Superior temporal gyrus (tissue), 1 donor: ENCODE results near the gene C7orf25.

Experiments used
- DNase-seq: peaks from one replicate; pipeline ENCODE4 v3.0.0-alpha.2; 2016; ENCODE audit errors: extremely low spot score

C7orf25 gene

DNA sequence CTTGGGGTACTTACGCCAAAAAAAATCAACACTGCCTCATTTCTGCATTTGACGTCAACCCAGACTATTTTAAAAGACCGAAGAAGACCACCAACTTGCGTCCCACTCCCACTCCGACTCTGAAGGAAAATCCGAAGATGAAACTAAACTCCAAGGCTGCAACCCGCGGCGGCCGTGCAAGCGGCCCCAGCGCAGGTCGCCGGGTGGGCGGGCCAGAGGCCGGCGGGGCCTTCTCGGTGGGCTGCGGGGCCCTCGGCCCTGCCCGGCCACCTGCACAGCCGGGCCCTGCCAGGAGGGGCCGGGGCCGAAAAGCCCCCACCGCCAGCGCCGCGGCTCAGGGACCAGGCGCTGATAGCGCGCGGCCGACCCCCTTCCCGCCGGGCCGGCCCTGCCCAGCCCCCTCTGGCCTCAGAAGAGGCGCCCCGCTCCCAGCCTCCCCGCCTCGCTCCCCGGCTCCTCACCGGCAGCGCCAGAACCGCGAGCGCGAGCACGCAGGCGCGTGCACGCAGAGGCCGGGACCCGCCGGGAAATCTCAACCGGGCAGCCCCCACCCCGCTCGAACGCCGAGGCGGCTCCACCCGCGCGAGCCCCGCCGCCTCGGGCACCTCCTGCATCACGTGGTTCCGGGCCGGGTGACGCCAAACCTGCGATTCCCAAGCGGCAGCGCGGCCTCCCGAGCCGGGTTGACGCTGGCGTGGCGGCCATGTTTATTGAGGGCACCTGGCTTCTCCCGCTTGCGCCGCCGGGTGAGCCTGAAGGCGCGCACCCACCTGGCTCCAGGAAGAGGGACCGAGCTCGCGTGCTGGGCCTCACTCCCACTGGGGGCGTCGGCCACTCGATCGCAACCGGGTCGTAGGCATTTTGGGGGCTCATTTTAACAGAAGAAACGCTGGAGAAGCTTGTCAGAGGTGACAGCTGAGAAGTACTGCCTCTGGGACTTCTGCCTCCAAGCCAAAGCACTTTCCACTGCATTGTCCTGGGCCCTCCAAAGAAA lies at the start of gene C7orf25:
TSS of gene C7orf25 (minus strand) at position 617 of the 994 bp plus-strand sequence. CDS start 1,170 bp downstream, outside the sequence.
- DNase-seq = peak; percentile 97

DNA sequence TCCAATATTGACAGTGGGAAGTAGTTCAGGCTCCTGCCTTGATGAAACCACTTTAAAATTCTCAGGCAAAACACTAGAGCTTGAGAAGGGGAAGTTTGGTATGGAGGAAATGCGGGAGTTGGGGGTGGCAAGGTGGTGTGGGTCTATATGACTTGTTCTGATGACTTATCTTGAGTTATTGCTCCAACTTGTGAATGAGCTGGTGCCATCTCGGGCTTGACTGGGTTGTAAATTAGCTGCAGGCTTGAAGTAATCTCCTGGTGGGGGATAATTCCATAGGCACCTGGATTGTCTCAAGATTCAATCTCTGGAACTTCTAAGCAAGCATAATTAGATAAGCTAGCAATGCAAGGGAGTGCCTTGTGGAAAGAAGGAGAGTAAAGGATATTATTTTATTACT lies 49.3 kb upstream of the C7orf25 start:
- no peak for DNase-seq

DNA sequence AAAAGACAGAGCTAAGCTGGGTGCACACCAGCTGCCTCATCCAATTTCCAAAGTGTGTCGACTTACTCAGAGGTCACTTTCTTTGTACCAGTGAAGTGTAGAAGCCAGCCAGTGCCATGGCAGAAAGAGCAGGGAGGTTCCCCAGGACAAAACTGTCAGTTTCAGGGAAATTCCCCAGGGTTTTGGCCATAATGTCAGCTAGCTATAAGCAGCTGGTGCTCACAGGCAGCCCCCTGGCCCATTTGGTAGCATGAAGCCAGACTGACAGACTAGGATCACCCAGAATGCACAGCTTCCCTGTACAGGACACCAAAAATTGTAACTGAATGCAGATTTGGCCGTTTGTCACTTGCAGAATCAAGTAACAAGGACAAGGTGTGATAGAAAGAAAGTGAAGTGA lies 48.9 kb upstream of the C7orf25 start:
- DNase-seq = no peak

DNA sequence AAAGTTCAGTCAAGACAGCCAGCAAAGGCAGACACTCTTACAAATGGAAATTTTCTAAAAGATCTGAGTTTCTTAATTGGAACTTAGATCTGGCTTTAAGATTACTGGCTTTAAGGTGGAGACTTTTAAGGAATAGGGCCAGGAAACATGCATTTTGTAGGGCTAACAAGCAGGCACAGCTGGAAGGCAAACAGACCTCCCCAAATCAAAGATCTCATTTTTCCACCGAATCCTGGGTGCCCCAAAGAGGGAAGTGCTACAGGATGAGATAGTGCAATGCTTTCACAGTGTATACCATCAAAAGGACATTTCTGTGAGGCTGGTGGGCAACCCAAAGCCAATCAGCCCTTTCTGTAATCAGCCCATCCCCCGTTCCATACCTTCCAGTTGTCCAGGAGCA lies 47.7 kb upstream of the C7orf25 start:
- DNase-seq = no peak

DNA sequence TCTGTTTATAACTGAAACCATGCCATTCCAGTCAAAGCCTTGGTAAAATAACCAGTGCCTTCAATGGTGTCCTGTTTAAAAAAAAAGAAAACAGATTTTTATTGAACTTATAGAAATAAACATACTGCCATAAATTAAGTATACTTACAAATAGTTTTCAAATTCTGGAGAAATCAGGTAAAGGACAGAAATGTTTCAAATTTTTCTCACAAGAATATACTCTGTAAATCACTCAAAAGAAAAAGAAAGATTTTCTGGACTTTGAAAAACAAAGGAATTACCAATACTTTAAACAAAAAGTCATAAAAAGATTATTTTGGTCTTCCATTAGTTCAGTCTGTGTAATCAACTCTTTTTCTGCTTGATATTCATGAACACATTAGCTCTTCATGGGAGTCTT lies 44.2 kb upstream of the C7orf25 start:
- DNase-seq = no peak

DNA sequence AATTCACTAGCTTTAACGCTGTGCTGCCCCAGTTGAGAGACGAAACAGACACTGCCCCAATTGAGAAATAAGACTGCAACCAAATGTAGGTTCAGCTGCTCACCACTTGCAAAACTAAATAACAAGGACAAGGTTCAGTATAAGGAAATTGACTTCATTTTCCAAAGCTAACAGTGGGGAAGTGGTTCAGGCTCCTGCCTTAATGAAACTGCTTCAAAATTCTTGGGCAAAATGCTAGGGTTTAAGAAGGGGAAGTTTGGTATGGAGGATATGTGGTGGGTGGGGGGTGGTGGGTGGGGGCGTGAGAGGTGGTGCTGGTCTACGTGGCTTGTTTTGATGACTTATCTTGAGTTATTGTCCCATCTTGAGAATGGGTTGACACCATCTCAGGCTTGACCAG lies 42.1 kb upstream of the C7orf25 start:
- DNase-seq = no peak

DNA sequence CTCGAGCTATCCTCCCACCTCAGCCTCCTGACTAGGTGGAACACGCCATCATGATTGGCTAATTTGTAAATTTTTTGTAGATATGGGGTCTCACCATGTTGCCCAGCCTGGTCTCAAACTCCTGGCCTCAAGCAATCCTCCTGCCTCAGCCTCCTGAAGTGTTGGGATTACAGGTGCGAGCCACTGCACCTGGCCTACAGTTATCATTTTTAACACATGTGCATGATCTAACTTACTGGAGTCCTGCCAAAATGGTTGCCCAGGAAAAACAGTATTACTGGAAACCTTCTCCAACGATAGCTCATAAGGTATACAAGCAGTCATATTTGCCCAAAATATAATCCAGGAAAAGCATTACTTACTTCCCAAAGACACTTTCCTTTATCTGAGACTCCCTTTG lies 40.5 kb upstream of the C7orf25 start:
- DNase-seq = no peak

DNA sequence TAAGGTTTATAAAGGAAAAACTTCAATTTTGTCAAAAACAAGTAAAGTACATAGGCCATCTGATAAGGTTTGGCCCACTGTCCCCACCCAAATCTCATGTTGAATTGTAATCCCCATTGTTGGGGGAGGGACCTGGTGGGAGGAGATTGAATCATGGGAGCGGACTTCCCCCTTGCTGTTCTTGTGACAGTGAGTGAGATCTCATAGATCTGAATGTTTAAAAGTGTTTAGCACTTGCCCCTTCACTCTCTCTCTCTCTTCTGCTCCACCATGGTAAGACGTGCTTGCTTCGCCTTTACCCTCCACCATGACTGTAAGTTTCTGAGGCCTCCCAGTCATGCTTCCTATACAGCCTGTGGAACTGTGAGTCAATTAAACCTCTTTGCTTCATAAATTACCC lies 38.5 kb upstream of the C7orf25 start:
- DNase-seq = no peak

DNA sequence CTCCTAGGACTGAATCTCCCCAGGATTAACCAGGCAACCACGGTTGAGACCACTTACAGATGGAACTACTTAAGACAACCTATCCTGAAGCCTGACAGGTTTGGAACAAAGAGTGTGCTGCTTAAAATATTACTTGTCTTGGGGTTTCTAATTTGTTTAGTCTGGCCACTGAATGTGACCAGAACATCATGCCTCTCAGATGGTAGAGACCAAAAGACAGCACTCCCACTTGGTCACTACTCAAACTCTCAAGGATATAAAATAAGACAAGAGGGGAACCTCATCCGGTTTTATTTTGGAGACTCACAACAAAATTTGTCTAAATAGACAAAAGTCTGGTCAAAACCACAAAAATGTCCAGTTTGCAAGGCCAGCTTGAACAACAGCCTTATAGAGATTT lies 35.7 kb upstream of the C7orf25 start:
- no peak for DNase-seq

DNA sequence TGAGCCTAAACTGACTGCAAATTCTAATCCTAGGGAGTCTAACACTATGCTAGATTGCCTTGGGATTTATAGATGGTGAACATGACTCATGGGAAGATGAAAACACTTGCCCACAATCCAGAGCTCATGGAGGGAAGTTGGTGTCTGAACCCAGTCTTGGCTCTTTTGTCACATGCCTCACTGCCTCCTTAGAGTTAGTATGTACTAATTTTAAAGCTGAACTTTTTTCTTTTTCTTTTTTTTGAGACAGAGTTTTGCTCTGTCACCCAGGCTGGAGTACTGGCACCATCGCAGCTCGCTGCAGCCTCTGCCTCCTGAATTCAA lies 34.7 kb upstream of the C7orf25 start:
- no peak for DNase-seq

DNA sequence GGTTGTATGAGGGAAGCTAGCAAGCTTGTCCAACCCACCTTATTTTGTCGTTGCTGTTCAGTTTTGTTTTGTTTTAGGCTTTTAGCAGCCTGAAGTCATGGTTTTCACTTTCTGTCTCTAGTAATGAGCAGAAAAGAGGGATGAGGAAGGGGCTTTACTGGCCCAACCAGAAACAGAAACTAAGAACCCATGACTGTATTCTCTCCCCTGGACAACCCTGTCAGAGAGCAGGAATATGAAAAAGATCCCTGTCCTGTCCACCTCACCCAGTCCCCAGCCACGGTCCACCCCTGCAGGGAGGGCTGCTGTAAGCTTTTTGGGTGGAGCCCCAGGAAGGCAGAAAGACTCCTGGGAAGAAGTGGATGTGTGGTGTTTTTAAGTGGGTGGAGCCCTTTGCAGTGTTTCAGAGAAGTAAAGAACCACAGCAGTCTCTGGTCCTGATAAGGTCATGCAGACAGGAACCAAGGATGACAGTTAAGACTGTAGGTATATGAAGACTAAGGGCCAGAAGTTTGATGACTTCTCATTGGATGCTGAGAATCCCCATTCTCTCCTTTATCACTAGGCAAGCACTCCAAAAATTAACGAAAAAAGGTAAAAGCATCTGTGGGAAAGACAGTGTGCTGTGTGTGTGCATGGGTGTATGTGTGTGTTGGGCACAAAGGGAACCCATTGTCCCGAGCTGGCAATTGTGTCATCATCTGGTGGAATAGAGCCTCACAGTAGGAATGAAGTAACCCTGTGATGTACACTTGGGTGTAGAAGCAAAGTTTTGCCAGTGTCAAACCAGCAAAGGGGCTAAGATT lies 34.2 kb upstream of the C7orf25 start:
- peak; percentile 51 for DNase-seq

DNA sequence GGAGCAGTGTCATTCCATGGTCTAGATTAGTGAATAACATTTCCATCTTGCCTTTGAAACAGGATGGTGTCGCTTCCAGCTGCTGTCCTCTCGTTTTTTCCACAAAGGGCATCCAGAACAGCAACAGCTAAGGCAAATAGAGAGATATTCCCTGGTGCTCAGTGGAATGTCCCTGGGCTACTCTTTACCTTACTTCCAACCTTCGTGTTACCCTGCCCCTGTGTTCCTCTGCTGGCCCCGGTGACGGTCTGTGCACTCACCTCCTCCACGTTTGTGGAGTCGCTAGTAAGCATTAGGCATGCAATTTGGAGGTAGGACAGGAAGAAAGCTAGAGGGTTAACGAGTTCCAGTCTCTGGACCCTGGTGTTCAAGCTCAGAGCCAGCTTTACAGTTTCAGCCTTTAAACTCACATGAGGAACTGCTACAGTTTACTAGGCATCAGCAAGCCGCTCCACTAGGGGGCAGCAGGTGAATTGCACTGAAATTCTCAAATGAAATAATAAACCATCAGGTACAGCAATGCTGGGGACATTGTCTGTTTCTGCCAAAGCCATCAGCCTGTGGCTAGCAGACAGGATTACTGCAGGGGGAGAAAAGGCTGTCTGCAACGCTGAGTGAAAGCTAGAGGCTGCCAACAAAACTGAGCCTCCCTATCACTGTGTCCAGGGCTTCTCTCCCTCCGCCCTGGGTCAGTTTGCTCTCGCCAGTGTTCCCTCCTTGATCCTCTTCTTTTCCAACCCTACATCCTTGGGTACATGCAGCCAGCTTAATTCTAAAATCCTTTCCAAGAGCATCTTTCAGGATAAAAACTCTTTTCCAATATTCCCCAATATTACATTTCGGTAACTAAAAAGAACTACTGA lies 29.3 kb upstream of the C7orf25 start:
- DNase-seq = peak; percentile 93

DNA sequence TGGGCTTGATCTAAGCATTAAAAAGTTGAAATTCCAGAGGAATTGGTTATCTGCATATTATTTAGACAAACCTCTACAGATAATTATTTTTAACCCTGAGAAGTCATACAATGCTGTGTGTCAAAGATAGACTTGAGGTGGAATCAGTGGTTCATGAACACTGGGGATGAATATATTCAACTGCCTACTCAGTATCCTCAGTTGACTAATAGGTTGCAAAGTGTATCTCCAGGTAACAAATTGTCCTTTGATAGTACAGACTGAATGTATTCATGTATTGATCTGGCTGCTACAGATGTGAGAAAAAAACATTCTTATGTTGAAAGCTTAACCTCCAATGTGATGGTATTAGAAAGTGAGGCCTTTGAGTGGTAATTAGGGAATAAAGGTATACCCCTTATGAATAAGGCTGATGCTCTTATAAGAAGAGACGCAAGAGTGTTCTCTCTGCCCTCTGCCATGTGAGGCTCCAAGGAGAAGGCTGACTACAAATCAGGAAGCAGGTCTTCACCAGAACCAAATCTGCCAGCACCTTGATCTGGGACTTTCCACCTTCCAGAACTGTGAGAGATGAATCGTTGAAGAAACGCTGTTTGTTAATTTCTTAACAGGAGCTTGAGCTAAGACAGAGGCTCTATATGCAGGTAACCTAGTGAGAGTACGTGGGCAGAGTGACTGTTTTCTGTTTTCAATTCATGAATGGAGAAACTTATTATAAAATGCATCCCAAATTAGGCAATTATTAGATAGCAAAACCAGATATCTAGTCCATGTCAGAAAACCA lies 27.8 kb upstream of the C7orf25 start:
- no peak for DNase-seq

DNA sequence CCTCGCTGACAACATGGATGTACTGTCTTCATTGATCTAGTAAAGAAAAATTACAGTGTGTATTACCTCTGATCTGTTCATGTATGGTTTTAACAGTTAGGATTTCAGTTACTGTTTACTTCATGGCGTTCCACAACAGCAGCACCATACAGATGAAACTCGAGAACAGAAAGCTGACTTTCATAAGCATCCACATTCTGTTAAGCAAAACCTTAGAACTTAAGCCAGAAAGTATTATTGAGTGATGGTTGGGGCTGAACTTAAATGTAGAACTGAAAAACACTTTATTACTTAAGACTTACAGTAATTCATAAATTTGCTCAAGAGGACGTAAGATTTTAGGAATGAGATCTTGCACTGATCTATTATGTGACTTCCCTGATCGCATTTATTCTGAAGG lies 24.0 kb upstream of the C7orf25 start:
- no peak for DNase-seq

DNA sequence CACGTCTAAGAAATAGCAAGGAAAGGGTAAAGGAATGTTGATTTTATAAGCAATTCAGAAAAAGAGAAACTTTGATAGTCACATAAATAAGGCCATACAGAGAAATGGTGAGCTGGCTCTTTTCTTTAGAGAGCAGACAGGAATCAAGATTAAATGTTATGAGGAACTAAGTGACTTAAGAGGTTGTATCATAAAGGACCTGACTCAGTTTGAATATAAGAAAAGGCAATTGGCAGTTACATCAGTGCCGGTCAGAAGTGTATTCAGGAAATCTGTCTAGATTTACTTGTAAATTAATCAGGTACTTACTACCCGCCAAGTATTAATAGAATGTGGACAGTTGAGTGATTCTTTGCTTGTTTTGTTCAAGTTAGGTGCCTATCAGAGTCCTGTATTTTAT lies 22.4 kb upstream of the C7orf25 start:
- no peak for DNase-seq

DNA sequence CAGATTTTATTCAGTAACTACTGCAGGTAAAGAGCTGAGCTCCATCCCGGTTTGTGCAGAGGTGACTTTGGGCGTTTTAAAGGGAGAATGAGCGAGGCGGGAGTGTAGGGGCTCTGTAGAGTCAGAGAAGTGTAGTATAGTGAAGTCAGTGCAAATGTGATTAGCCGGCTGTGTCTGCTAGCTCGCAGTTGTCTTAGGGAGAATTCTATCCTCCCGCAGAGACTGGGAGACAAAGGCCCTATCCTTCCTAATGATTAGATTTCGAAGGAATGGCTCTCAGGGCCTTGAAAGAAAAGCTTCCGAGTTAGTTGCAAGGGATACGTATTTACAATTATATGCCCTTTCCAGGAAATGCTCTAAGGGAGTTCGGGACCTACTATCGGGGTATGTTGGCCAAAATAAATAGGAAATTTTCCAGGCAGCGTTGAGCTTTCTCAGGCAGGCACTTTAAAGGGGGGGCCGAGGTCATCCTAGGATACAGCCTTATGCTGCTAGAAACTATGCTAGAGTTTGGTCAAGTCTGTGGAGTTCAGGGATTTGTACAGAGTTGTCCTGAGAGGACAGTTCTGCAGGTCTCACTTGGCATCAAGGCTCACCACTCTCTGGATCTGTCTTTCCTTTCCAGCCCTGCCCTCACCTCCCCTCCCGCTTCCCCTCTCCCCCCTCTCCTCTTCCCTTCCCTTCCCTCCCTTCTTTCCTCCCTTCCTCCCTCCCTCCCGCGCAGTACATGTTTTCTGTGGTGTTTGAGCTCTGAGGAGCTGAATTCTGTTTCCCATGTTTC lies 21.1 kb upstream of the C7orf25 start:
- peak; percentile 48 for DNase-seq

DNA sequence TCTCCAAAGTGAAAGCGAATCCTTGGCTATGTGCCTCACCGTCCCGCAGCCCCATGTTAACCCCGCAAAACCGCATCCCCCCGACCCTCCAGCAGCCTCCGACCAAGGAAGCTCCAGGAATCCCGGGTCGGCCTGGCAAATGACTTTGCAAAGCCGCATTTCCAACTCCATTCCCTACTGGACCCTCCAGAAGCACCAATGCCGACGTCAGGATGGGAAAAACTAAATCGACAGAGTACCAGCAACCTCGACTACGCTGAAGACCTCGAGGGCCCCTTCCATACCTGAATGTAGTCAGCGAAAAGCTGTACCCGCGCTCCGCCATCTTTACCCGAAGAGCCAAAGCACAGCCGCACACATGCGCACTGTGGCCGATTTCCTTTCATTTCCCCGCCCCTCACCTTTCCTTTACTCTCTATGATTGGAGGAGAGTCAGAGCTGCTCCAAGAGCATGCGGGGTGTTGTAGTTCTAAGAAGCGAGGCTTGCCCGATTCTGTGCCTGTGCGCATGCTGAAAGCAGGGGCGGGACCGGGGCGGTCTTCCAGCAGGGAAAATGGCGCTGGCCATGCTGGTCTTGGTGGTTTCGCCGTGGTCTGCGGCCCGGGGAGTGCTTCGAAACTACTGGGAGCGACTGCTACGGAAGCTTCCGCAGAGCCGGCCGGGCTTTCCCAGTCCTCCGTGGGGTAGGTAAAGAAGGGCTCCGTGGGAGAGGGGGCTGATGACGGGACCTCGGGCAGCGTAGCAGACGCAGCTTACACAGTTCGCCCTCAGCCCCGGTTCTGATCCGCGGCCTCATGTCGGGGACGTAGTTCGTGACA lies 20.2 kb upstream of the C7orf25 start, which contains the start of the genes MRPL32 and PSMA2:
TSS of gene MRPL32 (plus strand) at position 543 of the 818 bp plus-strand sequence. CDS start at position 554, 11 bp downstream.
TSS of gene PSMA2 (minus strand) at position 341 of the 818 bp plus-strand sequence. CDS start at position 325, 16 bp downstream.
- DNase-seq = peak; percentile 99

DNA sequence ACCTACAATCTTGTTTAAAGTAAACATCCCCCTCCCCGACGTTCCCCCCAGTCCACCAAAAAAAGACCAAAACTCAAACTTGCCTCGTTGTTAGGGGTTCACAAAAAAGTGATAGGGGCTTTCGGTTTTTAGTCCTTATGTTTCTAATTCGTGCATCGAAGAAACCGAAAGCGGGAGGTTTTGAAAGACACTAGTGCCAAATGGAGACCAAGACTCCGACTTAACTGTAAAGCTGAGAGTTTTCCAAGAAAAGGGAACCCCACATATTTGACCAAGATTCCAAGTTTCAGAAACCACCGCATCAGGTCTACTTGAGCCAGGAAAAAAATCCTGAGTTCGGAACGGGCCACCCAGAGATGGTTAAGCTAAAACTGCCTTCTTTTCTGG lies 19.6 kb upstream of the C7orf25 start:
- DNase-seq = no peak

DNA sequence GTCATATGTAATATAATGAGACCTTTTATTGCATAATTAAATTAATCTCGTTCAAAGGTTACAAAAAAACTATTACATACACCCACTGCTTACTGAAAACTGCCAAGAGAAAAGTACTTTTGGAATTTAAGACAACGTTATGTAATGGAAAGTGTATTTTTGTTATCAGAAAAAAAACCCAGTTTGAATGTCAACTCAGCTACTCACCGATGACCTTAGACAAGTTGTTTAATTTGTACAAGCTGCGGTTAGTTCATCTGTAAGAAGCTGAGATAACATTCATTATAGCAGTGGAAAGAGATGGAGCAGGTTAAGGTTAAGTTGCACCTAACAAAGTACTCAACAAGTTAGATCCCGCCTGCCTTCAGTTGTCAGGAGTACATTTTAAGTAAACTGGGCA lies 19.0 kb upstream of the C7orf25 start:
- no peak for DNase-seq
